ENCODE results near the gene ZBTB38. TPM values are rescaled to one million over a fixed set of nuclear protein-coding genes. Genes with fewer than 3 reads are reported as not detected.
A peak's percentile ranks its signal among the peaks of the same experiment; 100 is the strongest.

Gene ZBTB38
- polyA plus RNA-seq, 1 experiment = 97.1 TPM

DNA sequence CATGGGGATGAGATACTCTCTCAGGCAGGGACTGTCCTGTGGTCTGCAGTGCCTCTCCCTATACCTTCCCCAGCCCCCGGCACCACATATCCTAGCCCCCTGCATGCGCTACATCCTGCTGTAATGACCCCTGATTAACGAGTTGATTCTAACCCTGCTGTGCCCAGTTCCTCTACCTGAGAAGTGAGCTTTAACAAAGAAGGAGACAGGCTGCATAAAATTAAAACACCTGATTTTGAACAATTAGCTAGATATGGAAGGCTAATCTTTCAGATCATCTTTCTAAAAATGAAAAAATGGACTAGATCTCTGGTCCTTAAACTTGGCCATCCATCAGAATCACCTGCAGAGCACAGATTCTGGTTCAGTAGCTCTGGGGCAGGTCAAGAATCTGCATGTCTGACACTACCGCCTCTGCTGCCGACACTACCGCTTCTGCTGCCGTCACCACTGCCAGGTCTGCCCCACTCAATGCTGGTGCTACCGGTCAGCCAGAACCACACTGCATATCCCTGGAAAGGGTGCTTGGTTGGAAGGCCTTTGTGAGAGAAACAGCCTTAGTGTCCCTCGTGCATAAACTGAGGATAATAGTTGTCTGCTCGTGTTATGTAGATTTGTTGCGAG lies 33.6 kb upstream of the ZBTB38 start:
- Histone ChIP-seq H3K27ac (ENCODE audit: low read depth, low read length) (no peak overlapping the region), H3K4me3 (ENCODE audit: low read depth, low read length) (no peak overlapping the region), H3K27me3 (ENCODE audit: control insufficient read depth, insufficient read depth, low read length) (no peaks in the 10 kb centered on the region), H3K9me3 (ENCODE audit: control insufficient read depth, insufficient read depth, low read length) (no peaks in the 10 kb centered on the region)
- ChIA-PET POLR2A (interaction anchor here (0.6 to 0.9 kb wide), 2 partner anchors 34 to 48 kb away, joined by 3 to 12 read pairs; no protein-coding TSS in a partner anchor), CTCF (interaction anchor here (0.5 to 1.6 kb wide), 3 partner anchors 22 to 29 kb away, joined by 3 to 6 read pairs (median 5); no protein-coding TSS in a partner anchor)
- DNase-seq (ENCODE audit: low read depth, low spot score) = no peak
- TF ChIP-seq, protein P1, sequence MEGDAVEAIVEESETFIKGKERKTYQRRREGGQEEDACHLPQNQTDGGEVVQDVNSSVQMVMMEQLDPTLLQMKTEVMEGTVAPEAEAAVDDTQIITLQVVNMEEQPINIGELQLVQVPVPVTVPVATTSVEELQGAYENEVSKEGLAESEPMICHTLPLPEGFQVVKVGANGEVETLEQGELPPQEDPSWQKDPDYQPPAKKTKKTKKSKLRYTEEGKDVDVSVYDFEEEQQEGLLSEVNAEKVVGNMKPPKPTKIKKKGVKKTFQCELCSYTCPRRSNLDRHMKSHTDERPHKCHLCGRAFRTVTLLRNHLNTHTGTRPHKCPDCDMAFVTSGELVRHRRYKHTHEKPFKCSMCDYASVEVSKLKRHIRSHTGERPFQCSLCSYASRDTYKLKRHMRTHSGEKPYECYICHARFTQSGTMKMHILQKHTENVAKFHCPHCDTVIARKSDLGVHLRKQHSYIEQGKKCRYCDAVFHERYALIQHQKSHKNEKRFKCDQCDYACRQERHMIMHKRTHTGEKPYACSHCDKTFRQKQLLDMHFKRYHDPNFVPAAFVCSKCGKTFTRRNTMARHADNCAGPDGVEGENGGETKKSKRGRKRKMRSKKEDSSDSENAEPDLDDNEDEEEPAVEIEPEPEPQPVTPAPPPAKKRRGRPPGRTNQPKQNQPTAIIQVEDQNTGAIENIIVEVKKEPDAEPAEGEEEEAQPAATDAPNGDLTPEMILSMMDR (IDR thresholded peaks at IDR 0.05; ENCODE audit: low read depth, low read length) = no peak

DNA sequence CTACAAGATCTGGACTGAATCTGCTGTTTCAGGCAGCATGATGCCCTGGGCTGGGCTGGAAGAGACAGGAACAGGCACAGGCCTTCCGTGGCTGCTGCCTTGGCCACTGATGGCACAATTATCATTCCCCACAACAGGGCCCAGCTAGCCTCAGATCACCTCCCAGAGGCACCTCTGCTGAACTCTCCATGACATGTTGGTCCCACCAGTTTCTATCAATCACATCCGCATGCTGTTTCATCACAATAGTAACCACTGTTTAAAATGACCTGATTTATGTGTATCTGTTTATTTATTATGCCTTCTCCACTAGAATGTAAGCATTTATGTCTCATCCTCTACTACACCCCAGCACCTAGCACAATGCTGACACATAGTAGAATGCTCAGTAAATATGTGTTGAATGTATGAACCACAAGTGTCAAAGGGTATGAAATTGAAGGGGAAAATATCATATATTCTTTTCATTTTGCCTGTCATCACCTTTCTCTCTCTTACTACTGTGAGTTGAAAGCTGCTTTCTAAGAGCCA lies 32.7 kb upstream of the ZBTB38 start:
- no peak for DNase-seq (ENCODE audit: low read depth, low spot score)
- Histone ChIP-seq H3K27me3 (ENCODE audit: control insufficient read depth, insufficient read depth, low read length) (no peaks in the 10 kb centered on the region), H3K27ac (ENCODE audit: low read depth, low read length) (peak overlapping the region; percentile 57), H3K9me3 (ENCODE audit: control insufficient read depth, insufficient read depth, low read length) (peaks cover 2% of the 10 kb centered on the region; the same call in 1 of the 2 replicates), H3K4me3 (ENCODE audit: low read depth, low read length) (no peak overlapping the region)
- CTCF ChIA-PET = interaction anchor here (0.8 to 1.6 kb wide), 3 partner anchors 23 to 32 kb away, joined by 4 to 6 read pairs (median 5); no protein-coding TSS in a partner anchor
- TF ChIP-seq, protein P1 (IDR thresholded peaks at IDR 0.05; ENCODE audit: low read depth, low read length) = no peak
- POLR2A ChIA-PET = interaction anchor here (0.8 kb wide), 1 partner anchor 24 kb away, joined by 3 read pairs; no protein-coding TSS in a partner anchor

DNA sequence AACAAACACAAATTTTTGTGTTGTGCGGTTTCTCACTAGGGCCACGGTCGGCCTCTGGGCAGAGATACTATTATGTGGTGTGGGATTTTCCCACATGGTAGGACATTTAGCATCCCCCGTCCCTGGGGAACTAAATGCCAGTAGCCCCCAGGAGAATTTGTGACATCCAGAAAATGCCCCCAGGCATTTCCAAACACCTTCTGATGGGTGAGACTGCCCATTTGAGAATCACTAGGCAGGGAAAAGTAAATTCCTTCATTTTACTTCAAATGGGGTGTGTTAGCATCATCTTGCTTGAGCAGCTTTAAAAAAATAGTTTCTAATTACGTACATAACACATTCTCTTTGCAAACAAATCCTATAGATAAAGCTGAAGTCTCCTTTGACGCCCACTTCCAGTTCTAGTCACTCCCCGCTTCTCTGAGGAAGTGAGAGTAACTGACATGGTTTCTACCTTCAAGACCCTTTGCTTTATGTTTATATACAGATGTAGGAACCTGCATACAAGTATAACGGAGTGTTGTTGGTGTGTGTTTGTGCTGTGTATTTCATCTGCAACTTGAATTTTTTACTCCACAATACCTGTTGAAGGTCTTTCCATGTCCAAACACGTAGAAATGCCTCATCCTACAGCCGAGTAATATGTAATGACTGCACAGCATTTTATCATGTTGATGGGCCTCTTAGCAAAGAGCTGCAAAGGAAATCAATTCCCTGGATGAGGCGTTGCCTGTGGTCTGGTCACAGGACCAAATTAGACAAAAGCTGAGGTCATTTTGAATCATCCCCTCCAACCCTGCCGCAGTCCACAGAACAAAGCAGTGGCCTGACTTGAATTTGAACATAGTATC lies 31.4 kb upstream of the ZBTB38 start:
- Histone ChIP-seq H3K9me3 (ENCODE audit: control insufficient read depth, insufficient read depth, low read length) (peaks cover 2% of the 10 kb centered on the region; the same call in 1 of the 2 replicates), H3K27me3 (ENCODE audit: control insufficient read depth, insufficient read depth, low read length) (no peaks in the 10 kb centered on the region), H3K27ac (ENCODE audit: low read depth, low read length) (peak overlapping the region; percentile 54), H3K4me3 (ENCODE audit: low read depth, low read length) (no peak overlapping the region)
- TF ChIP-seq, protein P1 (IDR thresholded peaks at IDR 0.05; ENCODE audit: low read depth, low read length) = no peak
- POLR2A ChIA-PET = interaction anchor here (0.9 to 1.0 kb wide), 3 partner anchors 10 to 50 kb away, joined by 3 to 6 read pairs (median 3); no protein-coding TSS in a partner anchor
- no peak for DNase-seq (ENCODE audit: low read depth, low spot score)
- CTCF ChIA-PET = interaction anchor here (0.8 kb wide), 1 partner anchor 33 kb away, joined by 4 read pairs; no protein-coding TSS in a partner anchor

DNA sequence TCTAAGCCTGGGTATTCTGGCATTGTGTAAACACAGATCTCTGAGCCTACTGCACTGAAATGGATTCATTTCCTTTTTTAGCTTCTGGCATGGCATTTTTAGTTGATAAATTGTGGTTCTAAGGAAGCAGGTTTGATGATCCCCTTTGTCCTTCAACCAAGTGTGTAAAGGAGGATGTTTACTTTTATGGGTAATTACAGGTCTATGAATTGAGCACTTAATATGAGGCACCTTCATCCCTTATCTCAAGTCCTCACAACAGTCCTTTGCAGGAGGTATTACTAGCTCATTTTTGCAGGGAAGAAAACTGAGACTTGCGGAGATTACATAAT lies 30.8 kb upstream of the ZBTB38 start:
- TF ChIP-seq, protein P1 (IDR thresholded peaks at IDR 0.05; ENCODE audit: low read depth, low read length) = no peak
- POLR2A ChIA-PET = interaction anchor here (0.9 to 1.0 kb wide), 3 partner anchors 9 to 49 kb away, joined by 3 to 6 read pairs (median 3); no protein-coding TSS in a partner anchor
- H3K27me3 ChIP-seq (ENCODE audit: control insufficient read depth, insufficient read depth, low read length) = no peaks in the 10 kb centered on the region

More for the DNA sequence above, 30.8 kb upstream of the ZBTB38 start:
- H3K9me3 ChIP-seq (ENCODE audit: control insufficient read depth, insufficient read depth, low read length) = peaks cover 5% of the 10 kb centered on the region
- CTCF ChIA-PET = no interaction called here
- no peak overlapping the region for H3K4me3 ChIP-seq (ENCODE audit: low read depth, low read length)
- peak overlapping the region; percentile 54 for H3K27ac ChIP-seq (ENCODE audit: low read depth, low read length)
- DNase-seq (ENCODE audit: low read depth, low spot score) = no peak
